HK-2 (cell line): ENCODE results near the gene AMPD3.

ENCODE experiments used
- DNase-seq: peaks from one replicate; pipeline ENCODE4 v3.0.0-alpha.2; 2018; ENCODE audit not compliant: unreplicated experiment

Gene AMPD3

DNA sequence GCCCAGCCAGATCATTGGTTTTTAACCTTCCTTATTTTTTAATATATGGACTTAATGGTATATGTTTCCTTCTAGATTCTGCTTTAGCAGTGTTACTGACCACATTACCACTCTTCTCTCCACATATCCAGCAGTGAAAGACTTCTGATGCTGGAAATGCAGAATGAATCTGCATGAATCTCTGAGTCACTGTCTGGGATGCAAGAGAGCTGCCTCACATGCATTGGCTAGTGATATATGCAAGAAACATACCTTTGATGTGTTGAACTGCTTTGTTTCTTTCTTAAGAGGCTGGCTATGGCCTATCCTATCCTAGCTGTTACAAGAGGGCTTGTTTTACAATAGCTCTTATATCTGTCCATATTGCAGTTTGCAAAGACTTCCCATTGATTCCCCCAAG lies 16.6 kb upstream of the AMPD3 start:
- DNase-seq, result no peak

DNA sequence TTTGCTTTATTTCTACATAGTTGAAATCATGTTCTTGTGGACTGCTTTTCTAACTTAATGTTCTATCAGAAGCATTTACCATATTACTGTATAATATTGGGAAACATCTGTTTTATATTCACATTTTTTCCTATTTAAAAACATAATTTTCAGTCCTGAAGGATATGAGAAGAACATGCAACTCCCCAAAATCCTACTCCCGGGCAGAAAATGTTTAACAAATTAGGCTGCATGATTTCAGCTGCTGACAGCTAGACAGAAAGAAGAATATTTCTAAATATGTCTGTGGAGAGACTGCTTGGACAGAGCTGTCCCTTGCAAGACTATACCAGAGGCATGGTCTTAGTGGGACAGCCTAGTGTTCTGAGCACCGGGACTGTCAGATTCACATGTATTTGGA lies 15.7 kb upstream of the AMPD3 start:
- DNase-seq, result no peak

GRCh38 chr11:10439924-10440323 lies 15.1 kb upstream of the AMPD3 start:
- no peak for DNase-seq

- no peak for DNase-seq
Measured at GRCh38 chr11:10440401-10440800, 14.7 kb upstream of the AMPD3 start.

- DNase-seq, result no peak
Measured at GRCh38 chr11:10441091-10441490, 14.0 kb upstream of the AMPD3 start.

- no peak for DNase-seq
Measured at GRCh38 chr11:10441652-10442503, 13.2 kb upstream of the AMPD3 start.

GRCh38 chr11:10443152-10443551 lies 11.9 kb upstream of the AMPD3 start:
- no peak for DNase-seq

DNA sequence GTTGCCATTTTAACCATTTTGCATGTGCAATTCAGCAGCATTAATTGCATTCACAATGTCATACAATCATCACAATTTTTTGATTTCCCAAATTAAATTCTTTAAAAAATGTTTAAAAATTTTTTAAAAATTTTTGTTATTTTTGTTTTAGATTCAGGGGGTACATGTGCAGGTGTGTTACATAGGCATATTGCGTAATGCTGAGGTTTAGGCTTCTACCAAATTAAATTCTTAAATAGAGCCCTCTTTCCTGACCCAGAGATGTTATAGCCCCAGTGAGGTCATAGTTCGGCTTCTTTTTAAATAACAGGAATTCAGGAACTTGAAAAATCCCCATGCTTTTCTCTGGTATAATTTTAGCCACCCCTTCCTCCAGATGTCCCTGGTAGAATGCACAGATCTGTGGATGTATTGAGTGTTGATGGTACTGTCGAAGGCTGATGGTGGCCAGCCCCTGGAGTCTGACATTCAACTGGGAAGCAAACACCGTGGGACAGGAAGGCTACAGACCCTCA lies 11.3 kb upstream of the AMPD3 start:
- DNase-seq, result no peak

DNA sequence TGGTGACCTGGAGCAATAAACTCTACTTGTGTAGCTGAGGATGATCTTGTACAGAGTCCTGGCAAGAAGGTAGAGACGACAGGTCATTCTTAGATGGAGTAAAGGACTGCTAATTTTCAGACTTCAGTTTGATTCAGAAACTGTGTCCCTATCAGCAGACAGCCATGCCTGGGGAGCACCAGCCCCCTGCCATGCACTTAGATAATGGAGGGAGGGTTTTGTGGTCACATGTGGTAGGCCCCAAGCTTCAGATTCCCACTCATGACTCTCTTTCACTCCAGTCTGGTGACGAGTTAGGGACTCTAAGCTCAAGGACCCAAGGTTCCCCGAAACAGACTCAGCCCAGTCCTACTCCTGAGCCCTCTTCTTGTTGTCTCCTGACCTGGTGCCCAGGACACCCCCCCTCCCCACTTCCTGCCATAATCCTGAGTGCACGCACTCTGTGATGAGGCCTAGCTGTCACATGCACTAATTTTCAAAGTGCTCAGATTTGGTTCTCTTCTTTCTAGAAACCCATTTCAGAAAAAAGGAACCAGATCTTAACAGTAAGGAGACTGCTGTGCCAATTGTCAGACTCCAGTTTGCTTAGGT lies 10.2 kb upstream of the AMPD3 start:
- no peak for DNase-seq

DNA sequence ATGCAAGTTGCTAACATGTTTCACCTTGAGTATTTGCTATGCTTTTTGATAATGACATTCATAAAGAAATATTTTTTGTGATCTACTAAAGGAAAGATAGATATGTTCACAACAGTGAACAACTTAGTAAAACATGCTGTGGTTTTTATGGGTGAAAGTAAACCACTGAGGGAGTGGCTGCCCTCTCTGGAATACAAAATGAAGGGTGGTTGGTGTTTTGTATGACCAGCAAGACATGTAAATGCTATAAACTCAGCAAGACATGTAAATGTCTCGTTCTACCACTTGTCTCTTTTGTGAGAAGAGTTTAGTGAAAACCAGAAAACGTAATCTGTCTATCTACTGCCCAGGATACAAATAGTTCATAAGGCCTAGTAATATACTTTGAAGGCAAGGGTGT lies 7.6 kb upstream of the AMPD3 start:
- DNase-seq, result no peak

DNA sequence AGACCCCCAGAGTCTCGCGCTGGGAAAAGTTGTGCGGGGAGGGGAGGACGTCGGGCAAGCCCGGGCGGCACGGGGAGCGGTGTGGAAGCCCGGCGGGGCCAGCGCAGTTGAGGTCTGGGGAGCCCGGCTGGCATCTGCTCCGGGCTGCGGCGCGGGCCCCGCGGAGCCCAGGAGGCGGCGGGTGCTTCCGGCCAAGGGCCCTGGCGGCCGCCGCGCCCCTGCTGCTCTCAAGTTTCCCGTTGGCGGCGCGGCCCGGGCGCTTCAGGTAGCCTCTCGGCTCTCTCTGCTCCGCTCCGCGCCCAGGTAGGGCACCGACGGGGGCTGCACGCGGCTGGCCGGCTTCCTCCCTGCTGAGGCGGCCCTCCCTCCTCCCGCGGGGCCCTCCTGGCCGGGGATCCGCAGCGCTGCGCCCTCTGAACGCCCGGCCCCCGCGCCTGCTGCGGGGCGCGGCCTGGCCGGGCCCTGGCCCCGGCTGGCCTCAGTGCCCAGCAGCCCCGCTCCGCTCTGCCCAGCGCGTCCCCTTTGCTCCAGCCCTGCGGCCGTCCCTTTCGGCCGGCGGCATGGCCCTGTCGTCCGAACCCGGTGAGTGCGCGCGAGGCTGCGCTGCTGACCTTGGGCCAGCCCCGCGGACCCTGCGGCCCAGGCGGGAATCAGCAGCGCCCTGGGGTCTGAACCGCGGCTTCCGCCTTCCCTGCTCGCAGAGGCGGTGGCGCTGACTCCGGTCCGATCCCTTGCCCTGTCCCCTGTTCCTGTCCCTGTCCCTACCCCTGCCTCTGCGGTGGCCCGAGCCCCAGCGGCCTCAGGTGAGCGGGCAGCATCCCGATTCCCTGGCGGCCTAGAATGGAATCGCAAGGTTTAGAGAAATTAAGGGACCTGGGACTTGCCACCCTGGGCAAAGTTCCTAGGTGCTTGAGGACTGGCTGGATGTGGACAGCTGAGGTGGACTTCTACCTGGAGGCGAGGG lies 4.3 kb upstream of the AMPD3 start:
- peak; percentile 57 for DNase-seq

DNA sequence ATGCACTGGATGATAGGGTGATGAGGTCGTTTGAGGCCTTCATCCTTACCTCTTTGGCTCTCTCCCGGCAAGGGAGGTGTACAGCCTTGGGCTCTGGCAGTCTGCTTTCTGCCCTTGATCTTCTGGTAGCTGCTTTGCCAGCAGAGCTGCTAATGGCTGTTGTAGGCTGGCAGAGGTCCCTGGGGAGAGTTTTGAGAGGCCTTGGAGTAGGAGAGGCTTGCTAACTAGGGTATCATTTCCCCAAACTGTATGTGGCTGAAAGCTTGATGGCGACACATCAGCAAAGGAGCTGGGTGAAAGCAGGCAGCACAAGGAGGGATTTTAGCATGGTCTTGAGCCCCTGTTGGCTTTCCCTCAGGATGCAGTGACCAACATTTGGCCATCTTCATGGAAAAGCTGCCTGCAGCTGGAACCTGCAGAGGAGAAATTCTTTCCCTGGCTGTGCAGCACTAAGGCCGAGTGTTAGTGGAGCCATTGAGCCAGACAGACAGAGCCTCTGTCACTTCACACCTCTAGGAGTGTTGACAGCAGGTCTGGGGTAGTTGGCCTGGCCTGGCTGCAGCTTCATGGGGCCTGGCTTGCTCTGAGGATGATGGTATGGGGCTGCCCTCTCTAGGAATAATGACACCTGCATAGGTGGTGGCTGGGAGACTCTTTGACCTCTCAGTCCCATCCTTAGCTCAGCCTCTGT lies 3.5 kb upstream of the AMPD3 start:
- no peak for DNase-seq

DNA sequence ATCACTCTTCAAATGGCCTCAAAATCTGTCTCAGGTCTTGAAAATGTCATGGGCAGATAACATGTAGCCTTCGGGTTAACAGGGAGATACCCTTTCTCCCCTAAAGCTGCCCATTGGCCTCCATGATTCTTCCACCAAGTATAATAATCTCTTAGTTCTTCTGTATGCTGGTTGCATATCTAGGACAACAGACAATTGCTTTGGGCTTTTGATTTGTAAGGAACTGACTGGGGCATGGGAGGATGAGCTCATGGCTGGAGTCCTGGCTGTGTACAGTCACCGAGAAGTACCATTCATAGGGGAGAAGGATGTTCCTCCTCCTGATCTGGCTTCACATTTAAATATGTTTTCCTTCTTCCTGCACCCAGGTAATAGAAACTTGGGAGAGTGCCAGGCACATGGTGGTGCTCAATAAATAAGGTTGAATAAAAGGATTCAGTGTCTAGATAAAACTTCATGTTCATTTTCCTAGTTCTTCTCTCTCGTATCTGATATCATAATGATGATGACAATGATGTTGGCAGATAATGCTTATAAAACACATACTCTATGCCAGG lies 2.8 kb upstream of the AMPD3 start:
- DNase-seq, result no peak

DNA sequence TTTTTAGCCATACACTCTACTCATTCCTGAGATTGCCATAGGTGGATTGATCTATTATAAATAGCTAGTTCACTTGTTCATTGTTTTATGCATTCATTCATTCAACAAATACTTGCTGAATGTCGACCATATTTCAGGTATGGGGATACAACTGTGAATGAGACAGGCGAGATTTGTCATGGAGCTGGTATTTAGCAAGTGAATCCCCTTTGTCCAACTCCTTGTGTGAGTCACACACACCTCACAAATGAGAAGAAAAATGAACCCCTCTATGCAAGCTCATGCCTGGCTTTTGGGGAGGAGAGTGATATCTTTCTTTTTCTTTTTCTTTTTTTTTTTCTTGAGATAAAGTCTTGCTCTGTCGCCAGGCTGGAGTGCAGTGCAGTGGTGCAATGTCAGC lies 1.8 kb upstream of the AMPD3 start:
- DNase-seq, result no peak

DNA sequence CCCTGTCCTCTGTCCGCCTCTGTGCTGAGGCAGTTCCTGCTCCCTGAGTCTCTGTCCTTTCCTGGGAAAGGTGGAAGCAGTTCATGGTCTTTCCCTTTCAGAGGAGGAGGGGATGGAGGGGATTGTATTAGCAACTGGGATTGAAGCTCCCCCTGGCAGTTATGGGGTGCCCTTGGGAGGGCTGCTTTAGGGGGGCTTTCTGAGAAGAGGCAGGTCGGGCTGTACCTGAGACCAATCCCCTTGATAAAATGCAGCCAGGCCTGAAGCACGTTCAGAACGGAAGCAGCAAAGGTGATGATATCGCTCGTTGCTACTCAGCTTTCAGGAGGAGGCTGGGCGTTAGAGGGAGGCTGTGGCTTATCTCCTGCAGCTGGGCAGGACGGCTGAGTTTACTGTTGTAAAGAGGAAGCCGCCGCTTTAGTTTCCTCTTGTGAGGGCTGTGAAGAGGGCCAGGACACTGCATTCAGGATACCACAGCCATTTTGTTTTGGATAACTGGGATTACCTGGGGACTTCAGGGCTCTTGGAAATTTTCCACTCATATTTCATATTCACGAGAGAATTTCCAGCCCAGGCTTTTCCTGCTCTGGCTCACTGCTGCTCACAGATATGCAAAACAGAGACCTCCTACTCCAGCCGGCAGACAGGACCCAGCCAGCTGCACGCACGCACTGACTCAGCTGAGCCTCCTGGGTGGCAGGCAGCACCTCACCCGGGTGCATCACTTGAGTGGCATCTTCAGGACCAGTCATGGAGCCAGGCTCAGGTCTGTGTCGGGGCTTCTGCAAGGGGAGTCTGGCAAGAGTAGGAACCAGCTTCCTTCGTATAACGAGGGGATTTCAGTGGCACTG lies 798 bp downstream of the AMPD3 start:
- peak; percentile 66 for DNase-seq

DNA sequence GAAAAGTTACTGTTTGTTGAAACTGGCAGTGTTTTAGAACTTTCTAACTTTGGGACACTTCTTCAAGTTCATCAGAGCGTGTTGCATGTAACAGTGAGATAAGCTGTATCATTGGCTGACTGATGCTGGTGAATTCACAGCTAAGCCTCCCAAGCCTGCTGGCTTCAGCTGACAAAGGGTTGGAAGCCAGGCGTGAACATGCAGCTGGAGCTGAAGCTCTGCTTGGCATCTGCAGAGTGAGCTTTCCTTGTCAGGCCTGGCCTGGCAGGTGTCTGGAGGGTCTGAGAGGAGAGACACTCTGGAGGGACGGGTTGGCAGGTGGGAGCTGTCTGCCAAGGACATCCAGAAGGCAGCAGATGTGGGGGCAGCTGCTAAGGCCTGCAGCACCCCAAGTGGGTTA lies 1.5 kb downstream of the AMPD3 start:
- no peak for DNase-seq

GRCh38 chr11:10457901-10458300 lies 2.8 kb downstream of the AMPD3 start:
- DNase-seq, result no peak

GRCh38 chr11:10459029-10459970 lies 4.2 kb downstream of the AMPD3 start:
- DNase-seq, result no peak

GRCh38 chr11:10460611-10461275 lies 5.7 kb downstream of the AMPD3 start:
- DNase-seq, result no peak
